ENCODE results near the gene ZNF304. TPM values are rescaled to one million over a fixed set of nuclear protein-coding genes. Genes with fewer than 3 reads are reported as not detected.
A peak's percentile ranks its signal among the peaks of the same experiment; 100 is the strongest.

The ZNF304 gene
- total and polyA plus RNA-seq, 2 of the 13 experiments (the other 11 are each of a cell fraction or from before 2014, with no cell fraction given) = 3.4 to 8.0 TPM

DNA sequence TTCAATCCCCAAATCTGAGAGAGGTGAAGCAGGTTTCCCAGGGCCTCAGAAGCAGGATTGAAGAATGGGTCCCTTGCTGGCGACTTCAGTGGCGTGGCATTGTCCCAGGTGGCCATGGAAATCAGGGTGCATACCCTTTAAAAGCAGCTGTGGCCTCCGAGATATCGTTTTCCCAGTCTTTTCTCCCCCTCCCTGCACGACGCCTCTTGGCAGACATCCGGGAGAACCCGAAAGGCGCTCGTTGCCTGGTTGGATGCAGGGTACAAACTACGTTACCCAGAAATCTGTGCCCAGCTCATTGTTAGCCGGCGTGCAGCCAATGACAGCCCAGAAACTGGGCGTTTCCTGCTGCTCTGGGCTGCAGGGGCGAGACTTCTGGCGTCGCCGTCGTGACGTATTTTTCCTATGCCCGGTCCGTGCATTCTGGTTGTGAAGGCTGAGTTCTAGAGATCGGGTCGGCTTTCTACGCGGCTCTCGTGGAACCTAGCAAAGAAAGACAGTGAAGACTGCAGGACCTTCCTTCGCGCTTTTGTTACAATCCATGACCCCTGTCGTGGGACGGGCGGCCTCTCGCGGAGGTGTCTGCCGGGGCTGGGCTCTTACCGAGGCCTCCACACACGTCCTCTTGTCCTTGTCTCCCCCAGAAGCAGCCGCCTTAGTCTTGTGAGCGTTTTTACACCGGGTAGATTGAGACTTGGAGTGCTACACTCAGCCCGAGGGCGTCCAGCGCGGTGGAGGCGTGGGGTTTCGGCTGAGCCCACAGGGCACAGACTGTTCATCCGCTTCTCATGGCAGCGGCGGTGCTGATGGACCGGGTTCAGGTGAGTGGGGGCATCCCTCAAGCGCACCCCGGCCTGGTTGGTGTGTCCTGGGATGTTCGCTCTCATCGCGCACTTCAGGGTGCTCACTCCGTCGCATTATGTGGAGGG lies at the start of gene ZNF304 (continued):
- TF ChIP-seq, protein P1, sequence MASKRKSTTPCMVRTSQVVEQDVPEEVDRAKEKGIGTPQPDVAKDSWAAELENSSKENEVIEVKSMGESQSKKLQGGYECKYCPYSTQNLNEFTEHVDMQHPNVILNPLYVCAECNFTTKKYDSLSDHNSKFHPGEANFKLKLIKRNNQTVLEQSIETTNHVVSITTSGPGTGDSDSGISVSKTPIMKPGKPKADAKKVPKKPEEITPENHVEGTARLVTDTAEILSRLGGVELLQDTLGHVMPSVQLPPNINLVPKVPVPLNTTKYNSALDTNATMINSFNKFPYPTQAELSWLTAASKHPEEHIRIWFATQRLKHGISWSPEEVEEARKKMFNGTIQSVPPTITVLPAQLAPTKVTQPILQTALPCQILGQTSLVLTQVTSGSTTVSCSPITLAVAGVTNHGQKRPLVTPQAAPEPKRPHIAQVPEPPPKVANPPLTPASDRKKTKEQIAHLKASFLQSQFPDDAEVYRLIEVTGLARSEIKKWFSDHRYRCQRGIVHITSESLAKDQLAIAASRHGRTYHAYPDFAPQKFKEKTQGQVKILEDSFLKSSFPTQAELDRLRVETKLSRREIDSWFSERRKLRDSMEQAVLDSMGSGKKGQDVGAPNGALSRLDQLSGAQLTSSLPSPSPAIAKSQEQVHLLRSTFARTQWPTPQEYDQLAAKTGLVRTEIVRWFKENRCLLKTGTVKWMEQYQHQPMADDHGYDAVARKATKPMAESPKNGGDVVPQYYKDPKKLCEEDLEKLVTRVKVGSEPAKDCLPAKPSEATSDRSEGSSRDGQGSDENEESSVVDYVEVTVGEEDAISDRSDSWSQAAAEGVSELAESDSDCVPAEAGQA (IDR thresholded peaks at IDR 0.05; ENCODE audit: low read depth) = peak; percentile 82
- TF ChIP-seq, protein P1 (CRISPR knock-in tag; IDR thresholded peaks at IDR 0.05; ENCODE audit: borderline replicate concordance) = no peak
- TF ChIP-seq HNF4A (CRISPR knock-in tag; IDR thresholded peaks at IDR 0.05) (no peak), STAT5B (CRISPR knock-in tag; IDR thresholded peaks at IDR 0.05) (no peak), ZSCAN22 (CRISPR knock-in tag; IDR thresholded peaks at IDR 0.05) (no peak), ETV6 (CRISPR knock-in tag; conservative IDR thresholded peaks at IDR 0.05) (no peak), CHD2 (IDR thresholded peaks at IDR 0.05; ENCODE audit: low read depth, low read length) (0 out of 2 replicates have a peak, but pooled peaks have one; percentile 40), NBN (conservative IDR thresholded peaks at IDR 0.05) (no peak), NFRKB (IDR thresholded peaks at IDR 0.05) (no peak), SIX1 (CRISPR knock-in tag; IDR thresholded peaks at IDR 0.05; ENCODE audit: borderline replicate concordance) (no peak), CBX5 (CRISPR knock-in tag; IDR thresholded peaks at IDR 0.05; ENCODE audit: borderline replicate concordance) (no peak), SMAD1 (CRISPR knock-in tag; IDR thresholded peaks at IDR 0.05; ENCODE audit: borderline replicate concordance, low read depth) (no peak), GLI4 (CRISPR knock-in tag; IDR thresholded peaks at IDR 0.05; ENCODE audit: borderline replicate concordance) (no peak)
- TF ChIP-seq, protein P2, sequence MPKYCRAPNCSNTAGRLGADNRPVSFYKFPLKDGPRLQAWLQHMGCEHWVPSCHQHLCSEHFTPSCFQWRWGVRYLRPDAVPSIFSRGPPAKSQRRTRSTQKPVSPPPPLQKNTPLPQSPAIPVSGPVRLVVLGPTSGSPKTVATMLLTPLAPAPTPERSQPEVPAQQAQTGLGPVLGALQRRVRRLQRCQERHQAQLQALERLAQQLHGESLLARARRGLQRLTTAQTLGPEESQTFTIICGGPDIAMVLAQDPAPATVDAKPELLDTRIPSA (CRISPR knock-in tag; IDR thresholded peaks at IDR 0.05; ENCODE audit: borderline replicate concordance) = no peak
- TF ChIP-seq, protein P3, sequence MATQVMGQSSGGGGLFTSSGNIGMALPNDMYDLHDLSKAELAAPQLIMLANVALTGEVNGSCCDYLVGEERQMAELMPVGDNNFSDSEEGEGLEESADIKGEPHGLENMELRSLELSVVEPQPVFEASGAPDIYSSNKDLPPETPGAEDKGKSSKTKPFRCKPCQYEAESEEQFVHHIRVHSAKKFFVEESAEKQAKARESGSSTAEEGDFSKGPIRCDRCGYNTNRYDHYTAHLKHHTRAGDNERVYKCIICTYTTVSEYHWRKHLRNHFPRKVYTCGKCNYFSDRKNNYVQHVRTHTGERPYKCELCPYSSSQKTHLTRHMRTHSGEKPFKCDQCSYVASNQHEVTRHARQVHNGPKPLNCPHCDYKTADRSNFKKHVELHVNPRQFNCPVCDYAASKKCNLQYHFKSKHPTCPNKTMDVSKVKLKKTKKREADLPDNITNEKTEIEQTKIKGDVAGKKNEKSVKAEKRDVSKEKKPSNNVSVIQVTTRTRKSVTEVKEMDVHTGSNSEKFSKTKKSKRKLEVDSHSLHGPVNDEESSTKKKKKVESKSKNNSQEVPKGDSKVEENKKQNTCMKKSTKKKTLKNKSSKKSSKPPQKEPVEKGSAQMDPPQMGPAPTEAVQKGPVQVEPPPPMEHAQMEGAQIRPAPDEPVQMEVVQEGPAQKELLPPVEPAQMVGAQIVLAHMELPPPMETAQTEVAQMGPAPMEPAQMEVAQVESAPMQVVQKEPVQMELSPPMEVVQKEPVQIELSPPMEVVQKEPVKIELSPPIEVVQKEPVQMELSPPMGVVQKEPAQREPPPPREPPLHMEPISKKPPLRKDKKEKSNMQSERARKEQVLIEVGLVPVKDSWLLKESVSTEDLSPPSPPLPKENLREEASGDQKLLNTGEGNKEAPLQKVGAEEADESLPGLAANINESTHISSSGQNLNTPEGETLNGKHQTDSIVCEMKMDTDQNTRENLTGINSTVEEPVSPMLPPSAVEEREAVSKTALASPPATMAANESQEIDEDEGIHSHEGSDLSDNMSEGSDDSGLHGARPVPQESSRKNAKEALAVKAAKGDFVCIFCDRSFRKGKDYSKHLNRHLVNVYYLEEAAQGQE (IDR thresholded peaks at IDR 0.05; ENCODE audit: borderline replicate concordance in 1 of 2, low read depth in 1 of 2, low read length in 2 of 2) = no peak
- TF ChIP-seq, protein P4, sequence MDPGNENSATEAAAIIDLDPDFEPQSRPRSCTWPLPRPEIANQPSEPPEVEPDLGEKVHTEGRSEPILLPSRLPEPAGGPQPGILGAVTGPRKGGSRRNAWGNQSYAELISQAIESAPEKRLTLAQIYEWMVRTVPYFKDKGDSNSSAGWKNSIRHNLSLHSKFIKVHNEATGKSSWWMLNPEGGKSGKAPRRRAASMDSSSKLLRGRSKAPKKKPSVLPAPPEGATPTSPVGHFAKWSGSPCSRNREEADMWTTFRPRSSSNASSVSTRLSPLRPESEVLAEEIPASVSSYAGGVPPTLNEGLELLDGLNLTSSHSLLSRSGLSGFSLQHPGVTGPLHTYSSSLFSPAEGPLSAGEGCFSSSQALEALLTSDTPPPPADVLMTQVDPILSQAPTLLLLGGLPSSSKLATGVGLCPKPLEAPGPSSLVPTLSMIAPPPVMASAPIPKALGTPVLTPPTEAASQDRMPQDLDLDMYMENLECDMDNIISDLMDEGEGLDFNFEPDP (CRISPR knock-in tag; conservative IDR thresholded peaks at IDR 0.05) = no peak

All from HepG2 (cell line).